ENCODE results near the gene CDH23.

Gene CDH23

DNA sequence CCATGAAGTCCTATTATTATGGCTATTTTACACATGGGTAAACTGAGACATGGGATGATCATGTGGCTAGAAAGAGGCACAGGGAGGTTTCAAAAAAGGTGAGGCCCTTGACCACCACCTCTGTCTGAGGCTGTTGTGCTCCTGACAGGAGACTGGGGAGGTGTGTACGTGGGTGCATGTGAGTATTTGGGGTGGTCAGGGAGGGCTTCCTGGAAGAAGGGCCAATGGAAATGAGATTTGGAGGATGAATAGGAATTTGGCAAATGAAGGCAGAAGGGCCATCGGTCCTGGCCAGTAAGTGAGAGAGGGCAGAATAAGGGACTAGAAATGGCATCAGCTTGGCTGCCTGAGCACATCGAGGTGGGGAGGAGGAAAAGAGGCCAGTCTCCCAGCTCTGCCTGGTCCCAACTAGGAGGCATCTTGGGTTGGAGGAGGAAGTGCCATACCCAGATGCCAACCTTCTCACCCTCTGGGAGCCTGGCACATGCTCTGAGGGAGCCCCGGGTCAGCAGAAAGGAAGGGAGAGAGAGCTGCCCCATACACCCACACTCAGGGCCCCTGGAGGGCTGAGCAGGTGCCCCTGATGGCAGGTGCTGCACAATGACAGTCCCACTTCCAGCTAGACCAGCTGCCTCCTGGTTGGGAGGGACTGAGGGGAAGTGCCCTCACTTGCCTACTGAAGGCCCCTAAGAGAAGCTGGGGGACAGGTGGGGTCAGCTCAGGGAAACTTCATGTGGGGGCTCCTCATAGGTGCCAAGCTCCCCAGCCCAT lies 47.7 kb downstream of the CDH23 start:
- no peak for DNase-seq

DNA sequence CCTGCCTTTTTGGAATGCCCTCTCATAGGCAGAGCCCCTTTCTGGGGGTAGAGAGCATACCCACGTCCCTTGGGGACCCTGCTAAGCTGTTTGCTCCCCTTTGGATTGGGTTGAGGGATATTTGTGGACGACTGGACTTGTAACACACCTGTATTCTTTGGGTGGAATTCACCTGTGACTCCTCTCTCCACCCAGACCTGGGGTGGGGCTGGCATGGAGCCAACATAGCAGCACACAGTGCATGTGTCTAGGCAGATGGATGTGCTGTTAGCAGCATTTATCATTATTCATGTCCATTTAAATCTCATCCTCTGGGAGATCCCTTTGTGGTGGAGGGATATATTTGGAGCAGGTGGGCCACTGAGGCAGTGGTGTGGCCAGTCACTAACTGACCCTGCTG lies 51.0 kb downstream of the CDH23 start:
- no peak for DNase-seq

DNA sequence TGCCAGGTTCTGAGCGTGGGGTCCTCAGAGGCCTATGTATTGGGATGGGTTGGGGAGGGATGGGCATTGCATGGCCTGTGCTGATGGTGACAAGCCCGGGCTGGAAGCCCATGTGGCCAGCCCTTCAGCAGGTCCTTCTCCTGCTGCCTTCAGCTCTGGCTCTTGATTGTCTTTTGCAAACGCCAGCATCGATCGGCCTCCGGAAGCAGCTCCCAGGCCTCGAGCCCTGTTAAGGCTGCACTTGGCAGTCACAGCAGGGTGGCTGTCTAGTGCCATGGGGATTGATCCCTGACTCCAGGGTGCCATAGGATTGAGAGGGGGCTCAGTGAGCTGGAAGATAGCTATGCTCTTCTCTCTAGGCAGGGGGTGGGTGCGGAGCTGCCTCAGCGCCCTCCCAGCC lies 51.4 kb downstream of the CDH23 start:
- no peak for DNase-seq

DNA sequence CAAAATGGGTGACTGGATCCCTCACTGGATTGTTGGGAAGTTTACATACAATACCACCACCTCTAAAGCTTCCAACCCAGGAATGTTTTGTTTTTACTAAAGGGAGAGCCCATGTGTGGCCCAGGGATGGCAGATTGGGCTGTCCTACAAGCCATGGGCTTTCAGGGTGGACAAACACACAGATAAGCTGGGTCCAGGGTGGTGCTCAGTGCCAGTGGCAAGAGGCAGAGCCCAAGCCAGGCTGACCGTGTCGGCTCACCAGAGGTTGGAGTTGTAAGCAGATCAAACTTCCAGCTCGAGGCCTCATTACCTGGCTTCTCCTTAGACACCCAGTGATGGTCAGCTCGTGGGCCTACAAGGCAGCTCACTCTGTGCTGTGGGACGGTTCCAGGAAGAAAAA lies 52.3 kb downstream of the CDH23 start:
- no peak for DNase-seq

DNA sequence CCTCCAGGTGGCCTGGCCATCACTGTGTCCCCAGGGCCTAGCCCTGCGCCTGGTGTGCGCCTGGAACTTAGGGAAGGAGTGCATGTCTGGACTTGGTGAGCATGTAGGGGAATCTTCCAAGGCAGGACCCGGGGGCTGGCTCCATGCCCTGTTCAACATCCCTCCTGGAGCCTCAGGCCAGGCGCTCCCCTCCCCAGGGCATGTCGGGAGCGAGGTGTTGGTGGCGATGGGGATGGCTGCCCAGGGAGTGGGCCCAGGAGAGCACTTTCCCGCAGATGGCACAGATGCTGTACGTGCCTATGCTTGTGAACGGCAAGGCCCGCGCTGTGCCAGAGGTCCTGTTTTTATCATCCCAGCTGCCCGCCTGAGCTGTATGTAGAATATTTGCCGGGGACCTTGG lies 55.0 kb downstream of the CDH23 start:
- no peak for DNase-seq

DNA sequence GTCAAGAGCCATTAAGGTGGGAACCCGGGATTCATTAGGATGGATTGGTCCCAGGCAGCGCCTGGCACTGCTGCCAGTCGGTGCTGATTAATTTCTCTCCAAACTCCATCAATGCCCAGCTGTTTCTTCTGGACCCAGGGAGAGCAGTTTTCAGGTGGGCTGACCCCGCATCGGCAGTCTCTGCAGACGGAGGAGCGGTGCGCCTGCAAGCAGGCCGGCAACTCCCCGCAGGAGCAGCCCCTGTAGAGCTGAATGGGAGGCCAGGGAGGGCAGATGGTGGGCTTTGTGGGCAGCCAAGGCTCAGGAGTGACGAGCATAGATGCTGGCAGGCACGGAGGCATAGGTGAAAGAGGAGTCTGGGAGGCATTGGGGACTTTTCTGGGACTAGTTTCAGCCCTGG lies 56.5 kb downstream of the CDH23 start:
- no peak for DNase-seq

DNA sequence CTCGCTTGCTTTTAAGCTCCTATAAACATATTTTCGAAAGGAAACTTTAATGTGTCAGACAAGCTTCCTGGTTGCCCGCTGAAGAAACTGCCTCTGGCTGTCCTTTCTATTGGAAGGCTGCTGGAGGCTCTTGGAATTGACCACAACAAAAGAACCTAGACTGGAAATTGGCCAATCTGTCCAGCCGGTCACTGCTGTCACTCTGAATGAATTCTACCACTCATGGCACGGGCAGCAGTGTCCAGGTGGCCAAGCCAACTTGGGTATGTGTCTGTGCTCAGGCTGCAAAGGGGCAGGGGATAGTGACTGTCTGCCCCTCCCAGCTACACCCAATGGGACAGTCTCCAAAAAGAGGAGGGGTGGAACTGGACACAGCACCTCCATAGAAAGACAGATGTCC lies 57.6 kb downstream of the CDH23 start:
- DNase-seq: no peak

DNA sequence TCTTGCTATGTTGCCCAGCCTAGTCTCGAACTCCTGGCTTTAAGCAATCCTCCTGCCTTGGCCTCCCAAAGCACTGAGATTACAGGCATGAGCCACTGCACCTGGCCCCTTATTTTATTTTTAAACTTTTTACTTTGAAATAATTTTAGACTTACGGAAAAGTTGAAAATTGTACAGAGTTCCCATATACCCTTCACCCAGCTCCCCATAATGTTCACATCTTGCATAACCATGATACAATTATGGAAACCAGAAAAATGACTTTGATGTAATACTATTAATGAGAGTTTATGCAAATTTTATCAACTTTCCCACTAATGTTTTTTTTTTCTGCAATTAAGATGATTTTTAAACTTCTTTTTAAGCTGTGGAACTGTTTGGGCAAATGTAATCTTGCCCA lies 58.3 kb downstream of the CDH23 start:
- DNase-seq: no peak

DNA sequence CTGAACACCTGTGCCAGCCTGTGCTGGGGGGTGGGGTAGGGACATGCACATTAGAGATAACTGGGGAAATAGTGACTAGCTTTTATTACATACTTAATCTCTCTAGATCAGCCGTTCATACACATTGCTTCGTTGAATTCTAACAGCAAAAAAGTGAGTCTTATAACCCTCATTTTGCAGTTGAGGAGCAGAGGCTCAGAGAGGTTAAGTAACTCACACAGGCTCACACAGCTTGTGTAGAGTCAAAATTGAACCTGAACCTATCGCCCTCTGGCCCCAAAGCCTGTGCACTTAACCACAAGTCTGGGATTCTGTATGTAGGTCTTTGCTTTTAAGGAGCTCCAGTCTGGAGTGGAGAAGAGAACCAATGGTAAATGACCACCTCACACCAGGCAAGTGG lies 59.9 kb downstream of the CDH23 start:
- no peak for DNase-seq

DNA sequence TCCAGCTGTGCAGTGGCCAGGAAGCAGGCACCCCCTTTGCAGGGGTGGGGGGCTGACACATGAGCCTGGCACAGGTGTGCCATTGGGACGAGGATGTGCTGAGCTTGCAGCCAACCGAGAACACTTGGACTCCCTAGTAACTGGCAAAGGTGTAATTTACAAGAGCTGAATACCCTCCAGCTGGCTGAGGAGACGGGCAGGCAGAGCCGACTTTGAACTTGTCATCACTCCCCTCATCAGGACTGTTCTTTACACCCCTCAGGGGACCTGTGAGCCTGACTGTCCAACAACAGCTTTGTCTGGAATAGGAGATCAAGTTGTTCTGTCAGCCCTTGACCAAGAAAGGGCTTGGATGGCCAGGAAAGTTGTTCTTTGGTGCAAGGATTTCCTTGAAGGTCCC lies 61.2 kb downstream of the CDH23 start:
- no peak for DNase-seq

DNA sequence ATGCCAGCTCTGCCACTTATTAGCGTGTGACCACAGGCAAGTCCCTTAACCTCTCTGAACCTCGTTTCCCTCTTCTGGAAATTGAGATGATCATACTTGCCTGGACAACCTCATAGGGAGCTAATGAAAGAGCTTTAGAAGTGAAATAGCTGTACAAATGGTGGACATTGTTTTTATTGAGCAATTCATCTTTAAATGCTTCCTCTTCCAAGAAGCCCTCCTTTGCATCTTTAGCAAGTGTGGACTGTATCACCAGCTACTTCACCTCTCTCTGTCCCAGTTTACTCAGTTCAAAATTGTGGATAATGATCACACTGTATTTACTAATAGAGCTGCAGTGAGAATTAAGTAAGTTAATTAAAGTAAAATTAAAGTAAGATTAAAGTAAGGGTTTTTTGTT lies 61.7 kb downstream of the CDH23 start:
- DNase-seq: no peak

DNA sequence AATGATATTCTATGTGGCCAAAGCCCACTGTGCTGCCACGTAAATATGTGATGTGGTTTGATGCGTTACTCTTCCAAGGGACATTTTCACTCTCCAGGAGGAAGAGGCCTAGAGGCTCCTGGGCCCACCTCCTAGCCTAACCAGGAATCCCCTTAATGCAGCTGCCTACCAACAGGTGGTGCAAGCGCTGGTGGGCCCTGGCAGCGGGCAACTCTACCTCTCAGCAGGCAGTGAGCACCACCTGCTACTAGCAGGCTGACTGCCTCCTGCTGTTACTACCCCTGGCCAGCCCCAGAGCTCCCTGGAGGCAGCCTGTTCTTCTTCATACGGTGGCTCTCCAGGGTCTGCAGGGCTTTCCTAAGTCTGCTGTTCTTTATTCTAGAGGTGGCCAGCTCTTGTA lies 62.8 kb downstream of the CDH23 start:
- DNase-seq: no peak

DNA sequence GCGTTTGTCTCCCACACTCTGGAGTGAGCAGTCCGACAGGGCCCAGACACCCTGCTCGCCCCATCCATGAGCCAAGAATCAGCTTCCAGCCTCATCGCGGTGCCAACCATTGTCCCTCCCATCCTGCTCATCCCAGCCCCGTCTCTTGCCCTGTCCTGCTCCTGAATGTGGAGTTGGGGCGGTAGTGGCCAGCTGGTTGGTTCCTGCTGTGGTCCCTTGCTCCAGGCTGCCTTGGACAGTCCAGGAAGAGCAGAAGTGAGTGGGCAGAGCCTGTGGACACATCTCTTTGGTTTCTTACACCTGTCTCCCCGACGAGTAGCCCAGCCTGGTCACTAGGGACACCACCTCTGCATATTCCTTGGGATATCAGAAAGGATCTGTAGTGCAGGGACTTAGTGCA lies 63.9 kb downstream of the CDH23 start:
- DNase-seq: no peak

DNA sequence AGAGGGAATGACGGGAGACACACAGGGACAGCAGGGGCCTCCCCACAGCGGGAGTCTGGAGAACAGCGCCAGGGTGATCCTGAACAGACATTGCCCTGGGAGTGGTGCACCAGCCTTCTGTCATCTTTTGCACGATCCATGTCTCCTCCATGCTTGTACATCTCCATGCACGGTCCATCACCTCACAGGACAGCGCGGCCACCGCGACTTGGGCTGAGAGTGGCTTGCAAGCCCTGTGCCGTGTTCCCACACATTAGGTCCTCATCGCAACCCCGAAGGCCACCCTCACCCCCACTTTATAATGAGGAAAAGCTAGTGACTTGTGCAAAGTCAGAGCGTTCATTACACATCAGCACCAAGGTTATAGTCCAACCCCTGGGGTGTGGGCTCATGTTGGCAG lies 64.7 kb downstream of the CDH23 start:
- DNase-seq: no peak

DNA sequence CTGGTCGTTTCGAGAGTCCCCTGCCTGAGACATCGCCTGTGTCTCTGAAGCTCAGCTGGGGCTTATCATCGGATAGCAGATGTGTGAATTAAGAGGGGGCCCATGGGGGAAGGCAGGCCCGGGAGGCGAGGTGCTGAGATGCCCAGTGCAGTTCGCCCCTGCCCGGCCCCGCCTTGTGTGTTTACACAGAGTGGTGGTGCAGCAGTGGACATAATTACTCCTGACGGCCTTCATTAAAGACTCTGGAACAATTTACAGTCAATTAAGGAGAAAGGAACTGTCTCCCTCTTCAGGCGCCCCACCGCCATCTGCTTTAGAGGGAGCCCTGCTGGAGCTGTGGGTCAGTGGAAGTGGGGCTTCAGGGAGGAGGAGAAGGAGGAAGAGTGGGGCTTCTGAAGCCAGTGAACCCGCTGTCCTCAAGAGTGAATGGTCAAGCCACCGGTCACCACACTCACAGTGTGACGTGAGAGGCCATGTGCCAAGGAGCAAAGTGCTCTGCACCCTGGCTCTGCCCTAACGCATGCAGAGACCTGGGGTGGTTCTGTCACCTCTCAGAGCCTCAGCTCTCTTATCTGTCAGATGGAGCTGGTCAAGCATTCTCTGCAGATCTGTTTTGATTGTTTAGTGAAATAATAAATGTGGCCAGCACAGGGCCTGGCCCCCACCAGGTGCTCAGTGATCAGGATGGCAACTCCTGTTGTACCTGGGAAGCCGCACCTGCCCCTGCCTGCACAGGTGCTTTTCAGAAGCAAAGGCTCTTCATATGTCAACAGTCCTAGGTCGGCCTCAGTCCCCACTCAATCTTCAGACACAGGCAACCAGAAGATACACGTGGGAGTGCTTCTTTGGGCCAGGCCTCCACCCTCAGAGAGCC lies 65.6 kb downstream of the CDH23 start:
- no peak for DNase-seq

DNA sequence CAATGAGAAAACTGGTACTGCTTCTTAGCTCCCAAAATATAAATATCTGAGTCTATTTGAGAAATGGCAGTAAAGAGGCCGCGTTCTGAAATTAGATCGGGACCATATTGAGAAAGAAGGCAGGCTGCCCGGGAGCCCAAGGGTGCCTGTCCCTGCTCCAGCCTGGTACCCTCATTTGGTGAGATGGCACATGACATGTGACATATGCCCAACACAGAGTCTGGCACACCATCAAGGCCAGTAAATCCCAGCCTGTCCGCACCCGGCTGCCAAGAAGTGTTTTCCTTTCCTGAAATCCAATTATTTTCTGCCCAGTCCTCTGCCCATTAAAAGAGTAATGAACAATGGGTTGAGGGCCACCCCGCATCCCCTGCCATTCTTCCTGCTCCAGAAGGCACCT lies 66.4 kb downstream of the CDH23 start:
- no peak for DNase-seq

DNA sequence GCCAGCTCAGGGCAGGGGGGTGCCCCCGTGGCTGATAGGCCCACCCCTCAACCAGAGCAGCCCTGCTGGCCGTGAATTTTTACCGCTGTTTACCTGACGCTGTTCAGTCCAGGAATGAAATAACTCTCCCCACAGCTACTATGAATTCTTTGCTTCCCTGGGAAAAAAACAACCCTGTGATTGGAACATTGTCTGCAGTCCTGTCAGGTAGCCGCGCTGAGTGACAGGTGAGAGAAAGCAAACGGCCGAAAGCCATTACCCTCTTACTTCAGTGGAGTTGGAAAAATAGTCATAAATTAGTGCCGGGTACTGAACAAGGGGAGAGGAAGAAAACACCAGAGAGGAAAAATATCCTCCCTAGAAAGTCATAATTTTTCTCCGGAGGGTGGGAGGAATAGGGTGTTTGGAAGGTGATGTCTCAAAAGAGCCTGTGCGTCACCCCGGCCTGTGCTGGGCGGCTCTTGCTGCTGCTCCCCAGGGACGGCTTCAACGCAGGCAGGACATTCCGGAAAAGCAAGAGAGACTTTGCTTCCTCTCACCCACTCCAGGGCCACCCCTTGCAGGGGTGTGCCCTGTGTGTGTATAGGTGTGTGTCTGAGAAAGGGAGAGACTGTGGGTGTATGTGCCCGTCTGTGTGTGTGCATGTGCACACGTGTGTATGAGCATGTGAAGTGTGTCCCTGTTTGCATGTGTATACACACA lies 69.0 kb downstream of the CDH23 start:
- DNase-seq: no peak

DNA sequence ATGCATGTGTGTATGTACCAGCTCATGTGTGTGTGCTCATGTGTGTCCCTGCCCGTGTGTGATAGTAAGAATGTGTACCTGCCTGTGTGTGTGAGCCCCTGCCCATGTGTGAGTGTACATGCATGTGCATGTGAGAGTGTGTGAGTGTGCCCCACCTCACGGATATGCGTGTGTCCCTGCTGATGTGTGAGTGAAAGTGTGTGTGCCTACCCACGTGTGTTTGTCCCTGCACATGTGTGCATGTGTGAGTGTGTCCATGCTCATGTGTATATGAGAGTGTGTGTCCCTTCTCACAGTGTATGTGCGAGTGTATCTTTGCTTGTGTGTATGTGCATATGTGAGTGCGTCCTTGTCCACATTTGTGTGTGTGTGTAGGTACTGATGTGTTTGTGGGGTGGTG lies 69.6 kb downstream of the CDH23 start:
- DNase-seq: no peak

DNA sequence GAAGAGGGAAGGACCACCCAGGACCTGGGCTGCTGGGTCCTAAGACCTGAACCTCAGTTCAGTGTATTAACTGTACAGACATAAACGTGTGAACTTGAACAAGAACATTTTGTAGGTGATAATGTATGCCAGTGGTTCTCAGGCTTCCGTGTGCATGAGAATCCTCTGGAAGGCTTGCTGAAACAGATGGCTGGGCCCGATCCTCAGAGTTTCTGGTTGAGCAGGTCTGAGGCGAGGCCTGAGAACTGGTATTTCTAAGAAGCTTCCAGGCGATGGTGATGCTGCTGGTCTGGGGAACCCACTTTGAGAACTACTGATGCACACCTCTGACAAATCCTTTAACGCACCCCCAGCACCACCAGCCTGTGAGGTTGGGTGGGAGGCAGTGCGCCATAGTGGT lies 70.4 kb downstream of the CDH23 start:
- no peak for DNase-seq

DNA sequence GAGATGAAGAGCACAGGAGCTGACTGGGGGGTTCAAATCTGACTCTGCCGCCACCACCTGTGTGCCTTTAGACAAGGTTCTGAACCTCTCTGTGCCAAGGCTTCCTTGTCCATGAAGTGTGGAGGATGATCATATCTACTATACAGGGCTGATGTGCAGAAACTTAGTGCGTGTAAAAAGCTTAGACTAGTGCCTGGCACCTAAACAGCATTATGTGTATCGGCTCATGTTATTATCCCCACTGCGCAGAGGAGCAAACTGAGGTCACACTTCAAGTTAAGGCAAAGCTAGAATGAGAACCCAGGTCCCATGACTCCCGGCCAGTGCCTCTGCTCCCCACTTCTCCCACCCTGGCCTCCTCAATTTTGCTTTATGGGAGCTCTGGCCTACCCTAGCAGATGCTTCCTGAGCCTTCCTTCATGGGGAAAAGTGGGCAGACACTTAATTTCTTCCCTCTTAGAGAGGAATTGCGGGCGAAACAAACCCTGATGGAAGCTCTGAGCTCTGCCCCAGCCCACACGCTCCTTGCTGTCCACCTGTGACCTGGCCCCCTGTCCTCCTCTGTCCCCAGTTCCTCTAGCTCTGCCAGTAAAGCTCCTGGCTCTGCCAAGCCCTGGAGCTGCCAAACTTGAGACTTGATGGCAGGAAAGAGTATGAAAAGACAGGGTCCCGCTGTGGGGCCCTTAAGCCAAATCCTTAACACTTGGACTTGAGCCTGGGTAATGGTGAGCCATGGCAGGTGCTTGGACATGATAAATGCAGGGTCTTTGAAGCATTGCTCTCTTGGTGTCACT lies 71.0 kb downstream of the CDH23 start:
- no peak for DNase-seq

DNA sequence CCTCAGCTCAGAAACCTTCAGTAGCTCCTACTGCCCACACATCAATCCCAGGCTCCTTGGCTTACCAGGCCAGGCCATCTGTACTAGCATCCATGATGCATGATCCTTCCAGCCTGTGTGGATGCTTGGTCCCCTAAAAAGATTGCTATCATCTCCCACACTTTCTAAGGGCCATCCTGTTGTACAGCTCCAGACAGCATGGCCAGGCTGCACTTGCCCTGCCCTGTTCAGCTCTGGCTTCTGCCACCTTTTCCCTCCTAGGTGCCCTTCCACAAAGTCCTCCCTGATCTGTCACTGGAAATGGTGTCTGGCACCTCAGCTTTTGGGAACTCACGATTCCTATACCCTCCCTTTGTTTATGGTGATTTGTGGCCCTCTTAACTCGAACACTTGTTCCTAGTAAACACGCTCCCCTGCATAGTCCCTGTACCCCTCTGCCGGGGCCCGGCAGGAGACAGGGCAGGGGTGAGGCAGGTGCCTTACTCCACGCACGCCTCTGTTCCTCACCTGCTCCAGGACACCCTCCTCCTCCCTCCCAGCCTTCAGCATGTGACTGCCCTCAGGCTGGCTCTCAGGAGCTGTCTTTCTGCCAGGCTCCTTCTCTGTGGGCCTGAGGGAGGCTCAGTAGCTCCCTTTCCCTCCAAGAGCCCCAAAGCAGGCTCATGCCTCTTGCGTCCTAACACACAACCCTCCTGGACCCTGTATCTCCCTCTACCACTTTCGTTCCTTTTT lies 71.8 kb downstream of the CDH23 start:
- DNase-seq: no peak

DNA sequence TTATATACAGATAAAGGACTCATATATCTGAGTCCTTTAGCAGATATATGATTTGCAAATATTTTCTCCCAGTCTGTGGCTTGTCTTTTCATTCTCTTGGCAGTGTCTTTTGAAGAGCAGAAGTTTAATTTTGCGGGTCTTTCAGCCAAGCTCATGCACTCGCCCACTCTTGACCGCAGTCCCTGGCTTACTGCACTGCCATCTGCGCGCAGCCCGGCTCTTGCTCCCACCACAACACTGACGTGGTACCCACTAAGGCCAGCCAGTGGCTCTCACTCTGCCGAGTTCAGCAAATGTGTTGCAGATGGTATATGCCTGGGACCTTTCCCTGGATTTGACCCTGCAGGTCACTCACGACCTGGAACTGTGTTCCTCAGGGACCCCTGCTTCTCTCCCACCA lies 74.3 kb downstream of the CDH23 start:
- no peak for DNase-seq

All from activated effector memory CD4-positive, alpha-beta T cell treated with Interleukin-2 at 50 U/mL for 16 hours (primary cell).